ENCODE results near the gene SLC9C1.

- TF ChIP-seq, protein P1, sequence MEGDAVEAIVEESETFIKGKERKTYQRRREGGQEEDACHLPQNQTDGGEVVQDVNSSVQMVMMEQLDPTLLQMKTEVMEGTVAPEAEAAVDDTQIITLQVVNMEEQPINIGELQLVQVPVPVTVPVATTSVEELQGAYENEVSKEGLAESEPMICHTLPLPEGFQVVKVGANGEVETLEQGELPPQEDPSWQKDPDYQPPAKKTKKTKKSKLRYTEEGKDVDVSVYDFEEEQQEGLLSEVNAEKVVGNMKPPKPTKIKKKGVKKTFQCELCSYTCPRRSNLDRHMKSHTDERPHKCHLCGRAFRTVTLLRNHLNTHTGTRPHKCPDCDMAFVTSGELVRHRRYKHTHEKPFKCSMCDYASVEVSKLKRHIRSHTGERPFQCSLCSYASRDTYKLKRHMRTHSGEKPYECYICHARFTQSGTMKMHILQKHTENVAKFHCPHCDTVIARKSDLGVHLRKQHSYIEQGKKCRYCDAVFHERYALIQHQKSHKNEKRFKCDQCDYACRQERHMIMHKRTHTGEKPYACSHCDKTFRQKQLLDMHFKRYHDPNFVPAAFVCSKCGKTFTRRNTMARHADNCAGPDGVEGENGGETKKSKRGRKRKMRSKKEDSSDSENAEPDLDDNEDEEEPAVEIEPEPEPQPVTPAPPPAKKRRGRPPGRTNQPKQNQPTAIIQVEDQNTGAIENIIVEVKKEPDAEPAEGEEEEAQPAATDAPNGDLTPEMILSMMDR (IDR thresholded peaks at IDR 0.05): no peak
- no peak for TF ChIP-seq POLR2A (IDR thresholded peaks at IDR 0.05)
Observed at GRCh38 chr3:112228786-112229185, 65.2 kb downstream of the SLC9C1 start.
